ENCODE results near the gene JUND.
A peak's percentile ranks its signal among the peaks of the same experiment; 100 is the strongest.

GRCh38 chr19:18293642-18294466, 12.4 kb upstream of the JUND start:
- TF ChIP-seq CTCF (conservative IDR thresholded peaks at IDR 0.05; ENCODE audit: low read depth, low read length): no peak
- TF ChIP-seq POLR2A (IDR thresholded peaks at IDR 0.05; ENCODE audit: low read depth, low read length): no peak
- TF ChIP-seq CEBPB (IDR thresholded peaks at IDR 0.05; ENCODE audit: low read depth, low read length): no peak
- TF ChIP-seq RFX5 (IDR thresholded peaks at IDR 0.05; ENCODE audit: low read depth, low read length): no peak
- no peak for TF ChIP-seq SMC3 (IDR thresholded peaks at IDR 0.05; ENCODE audit: low read depth, low read length)
- TF ChIP-seq RAD21 (IDR thresholded peaks at IDR 0.05; ENCODE audit: low read length): no peak
- no peak for TF ChIP-seq FOS (IDR thresholded peaks at IDR 0.05; ENCODE audit: low read depth, low read length)
- no peak for TF ChIP-seq CHD1 (IDR thresholded peaks at IDR 0.05; ENCODE audit: low read depth, low read length)
- TF ChIP-seq MAFK (IDR thresholded peaks at IDR 0.05; ENCODE audit: low read depth, low read length): no peak
- no peak for TF ChIP-seq MXI1 (IDR thresholded peaks at IDR 0.05; ENCODE audit: borderline replicate concordance, low read depth, low read length)
- TF ChIP-seq BHLHE40 (IDR thresholded peaks at IDR 0.05; ENCODE audit: low read depth, low read length): peak; percentile 9; the same call in 1 of the 2 replicates
- no peak for TF ChIP-seq RCOR1 (IDR thresholded peaks at IDR 0.05; ENCODE audit: insufficient replicate concordance, low read length)
